ENCODE measurements around the gene ZBTB7C.

GRCh38 chr18:48222118-48222517 lies 187.1 kb downstream of the ZBTB7C start:
- no peak for TF ChIP-seq CTCF (IDR thresholded peaks at IDR 0.05)
- no peak for TF ChIP-seq POLR2A (IDR thresholded peaks at IDR 0.05)

All from body of pancreas (tissue), 4 donors.